Liver (tissue), 9 donors: Measurements from ENCODE around the gene CDC7. TPM values are rescaled to one million over a fixed set of nuclear protein-coding genes. Genes with fewer than 3 reads are reported as not detected.

ENCODE experiments used
- DNase-seq: peaks from one replicate; pipeline ENCODE4 v3.0.0-alpha.2; 2017; ENCODE audit warnings: low spot score
- H3K27ac ChIP-seq, 2 donors: one replicate each; pipeline ENCODE4 v1.7.0; 2013; ENCODE audit warnings: inconsistent platforms in 2 of 2, low read length in 2 of 2, control low read depth in 1 of 2, low read depth in 1 of 2, mild to moderate bottlenecking in 1 of 2
- H3K27me3 ChIP-seq, 4 donors: one replicate each; pipeline versions ENCODE4 v1.6.1 to v1.7.0; 2013; ENCODE audit warnings: low read length in 3 of 4, inconsistent platforms in 1 of 4, mild to moderate bottlenecking in 1 of 4, moderate library complexity in 1 of 4; ENCODE audit not compliant: control insufficient read depth in 4 of 4, insufficient read depth in 4 of 4
- H3K36me3 ChIP-seq, 4 donors: one replicate each; pipeline versions ENCODE4 v1.6.1 to v1.7.0; 2013; ENCODE audit warnings: low read length in 3 of 4, mild to moderate bottlenecking in 3 of 4, low read depth in 1 of 4, moderate library complexity in 1 of 4; ENCODE audit not compliant: control insufficient read depth in 4 of 4, insufficient read depth in 3 of 4
- H3K4me1 ChIP-seq, 4 donors: one replicate each; pipeline versions ENCODE4 v1.6.1 to v1.7.0; 2013; ENCODE audit warnings: low read length in 3 of 4, mild to moderate bottlenecking in 3 of 4, moderate library complexity in 1 of 4; ENCODE audit not compliant: control insufficient read depth in 4 of 4, insufficient read depth in 4 of 4
- H3K4me3 ChIP-seq, 3 donors: one replicate each; pipeline versions ENCODE4 v1.6.1 to v1.7.0; 2013; ENCODE audit warnings: low read length in 3 of 3, control low read depth in 1 of 3, low read depth in 1 of 3, mild to moderate bottlenecking in 1 of 3
- H3K9ac ChIP-seq, 2 donors: one replicate each; pipeline ENCODE4 v1.7.0; 2013; ENCODE audit warnings: low read length in 2 of 2, mild to moderate bottlenecking in 2 of 2, moderate library complexity in 2 of 2, control low read depth in 1 of 2, low read depth in 1 of 2
- H3K9me3 ChIP-seq, 4 donors: one replicate each; pipeline versions ENCODE4 v1.6.1 to v1.7.0; 2013; ENCODE audit warnings: low read length in 3 of 4; ENCODE audit not compliant: control insufficient read depth in 4 of 4
- ATF3 ChIP-seq: IDR thresholded peaks from 2 replicates; pipeline ENCODE4 v1.6.1; 2016; ENCODE audit warnings: antibody characterized with exemption
- CTCF ChIP-seq: fragments of 150-350 bp; IDR thresholded peaks from 2 replicates; pipeline ENCODE4 v1.5.1; 2017; ENCODE audit warnings: improper control_type of control experiment, low read depth, low read length; ENCODE audit not compliant: missing input control
- EGR1 ChIP-seq, 2 donors: IDR thresholded peaks; 2 replicates each; pipeline ENCODE4 v1.6.1; 2016 to 2018; ENCODE audit warnings: antibody characterized with exemption in 2 of 2, low read depth in 2 of 2
- FOXA1 ChIP-seq: IDR thresholded peaks from 2 replicates; pipeline ENCODE4 v1.6.1; 2016; ENCODE audit warnings: antibody characterized with exemption
- FOXA2 ChIP-seq: IDR thresholded peaks from 2 replicates; pipeline ENCODE4 v1.6.1; 2016; ENCODE audit warnings: antibody characterized with exemption
- GABPA ChIP-seq, 2 donors: IDR thresholded peaks in 1 of 2; conservative IDR thresholded peaks in 1 of 2; 2 replicates each; pipeline ENCODE4 v1.6.1; 2016; ENCODE audit warnings: antibody characterized with exemption in 2 of 2, mild to moderate bottlenecking in 1 of 2, moderate library complexity in 1 of 2
- HNF4A ChIP-seq, 2 donors: conservative IDR thresholded peaks; 2 replicates each; pipeline ENCODE4 v1.6.1; 2016; ENCODE audit warnings: antibody characterized with exemption in 2 of 2, mild to moderate bottlenecking in 2 of 2
- JUND ChIP-seq, 2 donors: IDR thresholded peaks; 2 replicates each; pipeline ENCODE4 v1.6.1; 2016; ENCODE audit warnings: antibody characterized with exemption in 2 of 2
- MAX ChIP-seq: IDR thresholded peaks from 2 replicates; pipeline ENCODE4 v1.6.1; 2016; ENCODE audit warnings: antibody characterized with exemption
- NR2F2 ChIP-seq: IDR thresholded peaks from 2 replicates; pipeline ENCODE4 v1.6.1; 2016; ENCODE audit warnings: antibody characterized with exemption
- RAD21 ChIP-seq, 2 donors: IDR thresholded peaks; 2 replicates each; pipeline ENCODE4 v1.6.1; 2016; ENCODE audit warnings: antibody characterized with exemption in 2 of 2, mild to moderate bottlenecking in 2 of 2
- REST ChIP-seq: IDR thresholded peaks from 2 replicates; pipeline ENCODE4 v1.6.1; 2016; ENCODE audit warnings: antibody characterized with exemption, mild to moderate bottlenecking
- RXRA ChIP-seq, 2 donors: IDR thresholded peaks; 2 replicates each; pipeline ENCODE4 v1.6.1; 2017 to 2018; ENCODE audit warnings: antibody characterized with exemption in 2 of 2, mild to moderate bottlenecking in 1 of 2
- SP1 ChIP-seq: IDR thresholded peaks from 2 replicates; pipeline ENCODE4 v1.6.1; 2018; ENCODE audit warnings: antibody characterized with exemption, mild to moderate bottlenecking
- TAF1 ChIP-seq: conservative IDR thresholded peaks from 2 replicates; pipeline ENCODE4 v1.6.1; 2016; ENCODE audit warnings: antibody characterized with exemption, mild to moderate bottlenecking
- YY1 ChIP-seq: IDR thresholded peaks from 2 replicates; pipeline ENCODE4 v1.6.1; 2016; ENCODE audit warnings: antibody characterized with exemption, mild to moderate bottlenecking
- ZBTB33 ChIP-seq: IDR thresholded peaks from 2 replicates; pipeline ENCODE4 v1.6.1; 2016; ENCODE audit warnings: antibody characterized with exemption
- WGBS: extraction: QIAGEN DNeasy Blood & Tissue Kit; methylation state at CpG from one replicate; pipeline ENCODE4 v1.1.7; 2013; 5-methylcytosine and 5-hydroxymethylcytosine counted together
- polyA plus RNA-seq, 2 donors: library from polyadenylated mRNA; stranded (reverse) in 1 of 2; unstranded in 1 of 2; fragments of 200-250 nt in 1 of 2; fragments of >200 nt in 1 of 2; fragmentation: Nextera tagmentation in 1 of 2; extraction: Ambion mirVana in 1 of 2; gene quantifications; one replicate each; pipeline versions ENCODE4 v1.2.1 to v1.2.3, GENCODE V29; 2013 to 2015
- total RNA-seq, 2 donors: library from RNA; depleted of rRNA; stranded (reverse); fragments of >200 nt; gene quantifications; one replicate each; pipeline ENCODE4 v1.2.3, GENCODE V29; 2014
- donor health status: healthy.
- donor health status: healthy.
- donor health status: healthy.
- donor health status: healthy.
- donor health status: healthy.

The CDC7 gene
- total and polyA plus RNA-seq, 4 donors, result 0.43 to 15.0 (median 0.61) TPM

- no peak overlapping the region for H3K9ac ChIP-seq
- peaks cover 0 to 3% (median 0%) of the 10 kb centered on the region in 4 donors for H3K4me1 ChIP-seq
- DNase-seq, result no peak
- H3K9me3 ChIP-seq, result no peaks in the 10 kb centered on the region
- H3K27me3 ChIP-seq, result no peaks in the 10 kb centered on the region
- H3K4me3 ChIP-seq, result no peak overlapping the region
- H3K36me3 ChIP-seq, result no peaks in the 10 kb centered on the region
- 41% methylated on average over 1 of the region's 1 CpG for WGBS
- TF ChIP-seq TAF1 (no peak), EGR1 (IDR thresholded peaks at IDR 0.05; ENCODE audit: low read depth in 2 of 2) (no peak), RXRA (IDR thresholded peaks at IDR 0.05) (no peak)
- H3K27ac ChIP-seq, result no peak overlapping the region
These were observed 57.2 kb downstream of the CDC7 start for GRCh38 chr1:91557826-91558225.

- H3K27ac ChIP-seq, result no peak overlapping the region
- H3K36me3 ChIP-seq, result no peaks in the 10 kb centered on the region
- no peak overlapping the region for H3K4me3 ChIP-seq
- peaks cover 0 to 3% (median 0%) of the 10 kb centered on the region in 4 donors for H3K4me1 ChIP-seq
- H3K9ac ChIP-seq, result no peak overlapping the region
- WGBS, result 85% methylated on average over 8 of the region's 8 CpGs
- H3K9me3 ChIP-seq, result no peaks in the 10 kb centered on the region
- DNase-seq, result no peak
- no peaks in the 10 kb centered on the region for H3K27me3 ChIP-seq
- TF ChIP-seq RAD21 (IDR thresholded peaks at IDR 0.05) (no peak), NR2F2 (no peak), REST (no peak), JUND (IDR thresholded peaks at IDR 0.05) (no peak), TAF1 (no peak), HNF4A (conservative IDR thresholded peaks at IDR 0.05) (no peak), YY1 (no peak), RXRA (IDR thresholded peaks at IDR 0.05) (no peak), ZBTB33 (no peak), GABPA (IDR thresholded peaks at IDR 0.05 in 1 of 2, conservative IDR thresholded peaks at IDR 0.05 in 1 of 2) (no peak), CTCF (no peak), MAX (no peak), FOXA1 (no peak), ATF3 (no peak), SP1 (no peak), FOXA2 (no peak), EGR1 (IDR thresholded peaks at IDR 0.05; ENCODE audit: low read depth in 2 of 2) (no peak)
These were observed 58.5 kb downstream of the CDC7 start for GRCh38 chr1:91559046-91559750.
